Measurements from ENCODE around the gene GOLGA6L26.
"Not testable (repeated sequence)": the region's sequence is repeated elsewhere in the genome, so short reads cannot be mapped to it uniquely, and the experiment has no call there.

GRCh38 chr15:23304267-23304666, 29.7 kb downstream of the GOLGA6L26 start:
- TF ChIP-seq, protein P1, sequence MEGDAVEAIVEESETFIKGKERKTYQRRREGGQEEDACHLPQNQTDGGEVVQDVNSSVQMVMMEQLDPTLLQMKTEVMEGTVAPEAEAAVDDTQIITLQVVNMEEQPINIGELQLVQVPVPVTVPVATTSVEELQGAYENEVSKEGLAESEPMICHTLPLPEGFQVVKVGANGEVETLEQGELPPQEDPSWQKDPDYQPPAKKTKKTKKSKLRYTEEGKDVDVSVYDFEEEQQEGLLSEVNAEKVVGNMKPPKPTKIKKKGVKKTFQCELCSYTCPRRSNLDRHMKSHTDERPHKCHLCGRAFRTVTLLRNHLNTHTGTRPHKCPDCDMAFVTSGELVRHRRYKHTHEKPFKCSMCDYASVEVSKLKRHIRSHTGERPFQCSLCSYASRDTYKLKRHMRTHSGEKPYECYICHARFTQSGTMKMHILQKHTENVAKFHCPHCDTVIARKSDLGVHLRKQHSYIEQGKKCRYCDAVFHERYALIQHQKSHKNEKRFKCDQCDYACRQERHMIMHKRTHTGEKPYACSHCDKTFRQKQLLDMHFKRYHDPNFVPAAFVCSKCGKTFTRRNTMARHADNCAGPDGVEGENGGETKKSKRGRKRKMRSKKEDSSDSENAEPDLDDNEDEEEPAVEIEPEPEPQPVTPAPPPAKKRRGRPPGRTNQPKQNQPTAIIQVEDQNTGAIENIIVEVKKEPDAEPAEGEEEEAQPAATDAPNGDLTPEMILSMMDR (conservative IDR thresholded peaks at IDR 0.05 in 1 of 2, IDR thresholded peaks at IDR 0.05 in 1 of 2; ENCODE audit: low read depth in 1 of 2, low read length in 2 of 2): not testable (repeated sequence)
- TF ChIP-seq EZH2 (IDR thresholded peaks at IDR 0.05; ENCODE audit: low read length, missing control alignments): not testable (repeated sequence)
